PC-9 (cell line): ENCODE data around the gene PLCG2. TPM values are rescaled to one million over a fixed set of nuclear protein-coding genes. Genes with fewer than 3 reads are reported as not detected.
"Not testable (repeated sequence)": the region's sequence is repeated elsewhere in the genome, so short reads cannot be mapped to it uniquely, and the experiment has no call there.

Source experiments
- BruUV-seq: library from RNA; stranded (reverse); fragments of 400-500 nt; replicated peaks from 2 replicates; lab custom pipeline; 2021; lab: Mats Ljungman, UMichigan
- CTCF ChIA-PET: fragments of 300-600 bp; sonication (Branson Sonifier 250); formaldehyde crosslinking; loops from one replicate; lab custom pipeline; 2022; ENCODE audit warnings: antibody characterized with exemption; lab: Charles Lee
- POLR2A ChIA-PET: fragments of 300-600 bp; sonication (Branson Sonifier 250); formaldehyde crosslinking; loops from one replicate; lab custom pipeline; 2022; ENCODE audit warnings: antibody characterized with exemption; ENCODE audit not compliant: unreplicated experiment; lab: Charles Lee
- DNase-seq, 2 experiments: peaks; one replicate each; pipeline versions ENCODE4 v3.0.0 to v3.0.0-alpha.2; 2015 to 2022; ENCODE audit warnings: mixed read lengths in 1 of 2
- H2AFZ ChIP-seq: fragments of 200-600 bp; sonication (generic); 2 replicates; pipeline ENCODE4 v1.8.1; 2017; ENCODE audit warnings: antibody characterized with exemption
- H3F3A ChIP-seq: fragments of 200-600 bp; sonication (generic); 2 replicates; pipeline ENCODE4 v1.8.1; 2017; ENCODE audit warnings: antibody characterized with exemption, mild to moderate bottlenecking, low read depth; ENCODE audit not compliant: insufficient read depth
- H3K27ac ChIP-seq: fragments of 200-600 bp; sonication (generic); 2 replicates; pipeline ENCODE4 v1.6.1; 2016; ENCODE audit warnings: mixed run types
- H3K27me3 ChIP-seq: fragments of 200-600 bp; sonication (generic); 2 replicates; pipeline ENCODE4 v1.6.1; 2016; ENCODE audit warnings: low read depth, mixed run types; ENCODE audit not compliant: insufficient read depth
- H3K36me3 ChIP-seq: fragments of 200-600 bp; sonication (generic); 2 replicates; pipeline ENCODE4 v1.6.1; 2016; ENCODE audit warnings: low read depth, mixed run types
- H3K4me1 ChIP-seq: fragments of 200-600 bp; sonication (generic); replicated peaks from 2 replicates; pipeline ENCODE4 v1.6.1; 2016; ENCODE audit warnings: mixed run types; ENCODE audit not compliant: insufficient read depth
- H3K4me2 ChIP-seq: fragments of 200-600 bp; sonication (generic); 2 replicates; pipeline ENCODE4 v1.6.1; 2017; ENCODE audit warnings: mixed run types
- H3K4me3 ChIP-seq: fragments of 200-600 bp; sonication (generic); 2 replicates; pipeline ENCODE4 v1.6.1; 2016; ENCODE audit warnings: mixed run types
- H3K79me2 ChIP-seq: fragments of 200-600 bp; sonication (generic); 2 replicates; pipeline ENCODE4 v1.6.1; 2017; ENCODE audit warnings: low read depth, mixed run types
- H3K9me2 ChIP-seq: fragments of 200-600 bp; sonication (generic); 2 replicates; pipeline ENCODE4 v1.8.1; 2017; ENCODE audit warnings: mild to moderate bottlenecking; ENCODE audit not compliant: insufficient read depth
- H3K9me3 ChIP-seq: fragments of 200-600 bp; sonication (generic); 2 replicates; pipeline ENCODE4 v1.8.1; 2016; ENCODE audit warnings: low read depth; ENCODE audit not compliant: insufficient read depth
- H4K20me1 ChIP-seq: fragments of 200-600 bp; sonication (generic); 2 replicates; pipeline ENCODE4 v1.8.1; 2017; ENCODE audit not compliant: insufficient read depth
- EZH2 ChIP-seq: fragments of 200-600 bp; sonication (generic); IDR thresholded peaks from 2 replicates; pipeline ENCODE4 v1.8.0; 2017; ENCODE audit warnings: antibody characterized with exemption, low read depth
- intact Hi-C: fragments of 100-400 bp; cut with micrococcal nuclease; formaldehyde crosslinking; loops from one replicate; pipeline ENCODE4 v1.10.0; 2022; ENCODE audit not compliant: unreplicated experiment
- total RNA-seq: library from RNA; stranded (reverse); gene quantifications from 2 replicates; pipeline ENCODE4 v1.2.3, GENCODE V29; 2021
- TF ChIP-seq, protein P1 (sequence below): fragments of 200-600 bp; sonication (generic); conservative IDR thresholded peaks from 2 replicates; pipeline ENCODE4 v1.6.1; 2017; ENCODE audit warnings: mixed run types, antibody characterized with exemption, mild to moderate bottlenecking, moderate library complexity

Gene PLCG2
- total RNA-seq, 1 experiment from 2014 or later, result 10.8 TPM

DNA sequence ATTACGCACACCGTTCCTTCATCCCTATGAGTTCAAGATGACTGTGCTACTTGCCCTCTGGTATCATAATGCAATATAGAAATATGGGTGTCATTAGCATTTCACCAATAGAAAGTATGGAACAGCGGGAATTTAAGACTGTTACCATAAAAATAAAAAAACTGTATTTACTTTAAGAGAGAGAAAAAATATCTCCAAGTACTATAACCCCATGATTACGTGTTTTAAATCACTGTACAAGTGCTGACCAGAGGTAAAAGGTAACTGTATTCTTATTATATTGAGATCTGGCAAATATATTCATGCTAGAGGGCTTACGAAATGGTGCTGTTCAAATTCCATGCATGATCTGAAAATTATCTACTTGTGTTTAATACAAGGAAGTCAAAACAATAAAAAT is 226.9 kb downstream of the PLCG2 start:
- no TSS peak for BruUV-seq
- Histone ChIP-seq H3K27ac (no peak overlapping the region), H3K27me3 (no peaks in the 10 kb centered on the region), H3K79me2 (no peaks in the 10 kb centered on the region), H3K4me1 (no peaks in the 10 kb centered on the region), H3F3A (no peaks in the 10 kb centered on the region), H3K9me3 (peaks cover 6% of the 10 kb centered on the region; the same call in 1 of the 2 replicates), H3K4me2 (no peak overlapping the region), H4K20me1 (no peaks in the 10 kb centered on the region), H2AFZ (no peak overlapping the region), H3K9me2 (no peaks in the 10 kb centered on the region), H3K36me3 (no peaks in the 10 kb centered on the region), H3K4me3 (no peak overlapping the region)
- TF ChIP-seq EZH2, result no peak
- TF ChIP-seq, protein P1, sequence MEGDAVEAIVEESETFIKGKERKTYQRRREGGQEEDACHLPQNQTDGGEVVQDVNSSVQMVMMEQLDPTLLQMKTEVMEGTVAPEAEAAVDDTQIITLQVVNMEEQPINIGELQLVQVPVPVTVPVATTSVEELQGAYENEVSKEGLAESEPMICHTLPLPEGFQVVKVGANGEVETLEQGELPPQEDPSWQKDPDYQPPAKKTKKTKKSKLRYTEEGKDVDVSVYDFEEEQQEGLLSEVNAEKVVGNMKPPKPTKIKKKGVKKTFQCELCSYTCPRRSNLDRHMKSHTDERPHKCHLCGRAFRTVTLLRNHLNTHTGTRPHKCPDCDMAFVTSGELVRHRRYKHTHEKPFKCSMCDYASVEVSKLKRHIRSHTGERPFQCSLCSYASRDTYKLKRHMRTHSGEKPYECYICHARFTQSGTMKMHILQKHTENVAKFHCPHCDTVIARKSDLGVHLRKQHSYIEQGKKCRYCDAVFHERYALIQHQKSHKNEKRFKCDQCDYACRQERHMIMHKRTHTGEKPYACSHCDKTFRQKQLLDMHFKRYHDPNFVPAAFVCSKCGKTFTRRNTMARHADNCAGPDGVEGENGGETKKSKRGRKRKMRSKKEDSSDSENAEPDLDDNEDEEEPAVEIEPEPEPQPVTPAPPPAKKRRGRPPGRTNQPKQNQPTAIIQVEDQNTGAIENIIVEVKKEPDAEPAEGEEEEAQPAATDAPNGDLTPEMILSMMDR, result no peak
- ChIA-PET POLR2A (no interaction called here), CTCF (no interaction called here)
- DNase-seq, result no peak
- intact Hi-C loops, result no loop called here

DNA sequence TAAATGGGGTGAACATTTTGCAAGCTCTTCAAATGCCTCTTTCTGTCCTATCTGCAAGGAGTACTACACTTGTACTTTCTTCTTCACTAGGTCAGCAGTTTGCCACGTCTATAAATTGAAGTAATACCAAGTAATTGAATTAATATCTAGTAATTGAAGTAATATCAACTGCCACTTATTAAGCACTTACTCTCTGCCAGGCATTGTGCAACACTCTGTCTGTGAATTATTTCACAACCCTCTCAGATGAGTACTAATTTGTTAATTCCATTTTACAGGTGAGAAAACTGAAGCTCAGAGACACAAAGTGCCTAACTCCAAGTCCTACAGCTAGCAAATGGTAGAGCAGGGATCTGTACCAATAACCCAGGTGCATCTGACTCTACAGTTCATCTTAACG is 228.1 kb downstream of the PLCG2 start:
- no peak for DNase-seq
- H3K36me3 ChIP-seq, result no peaks in the 10 kb centered on the region
- POLR2A ChIA-PET, result no interaction called here
- TF ChIP-seq EZH2, result no peak
- TF ChIP-seq, protein P1, result no peak
- no peak overlapping the region for H2AFZ ChIP-seq
- no peaks in the 10 kb centered on the region for H3K79me2 ChIP-seq
- no peak overlapping the region for H3K4me3 ChIP-seq
- BruUV-seq, result no TSS peak
- H3F3A ChIP-seq, result no peaks in the 10 kb centered on the region
- H3K4me2 ChIP-seq, result no peak overlapping the region
- H3K9me3 ChIP-seq, result peaks cover 6% of the 10 kb centered on the region; the same call in 1 of the 2 replicates
- no peak overlapping the region for H3K27ac ChIP-seq
- CTCF ChIA-PET, result no interaction called here
- intact Hi-C loops, result no loop called here
- H4K20me1 ChIP-seq, result no peaks in the 10 kb centered on the region
- H3K27me3 ChIP-seq, result no peaks in the 10 kb centered on the region
- H3K9me2 ChIP-seq, result no peaks in the 10 kb centered on the region
- no peaks in the 10 kb centered on the region for H3K4me1 ChIP-seq

DNA sequence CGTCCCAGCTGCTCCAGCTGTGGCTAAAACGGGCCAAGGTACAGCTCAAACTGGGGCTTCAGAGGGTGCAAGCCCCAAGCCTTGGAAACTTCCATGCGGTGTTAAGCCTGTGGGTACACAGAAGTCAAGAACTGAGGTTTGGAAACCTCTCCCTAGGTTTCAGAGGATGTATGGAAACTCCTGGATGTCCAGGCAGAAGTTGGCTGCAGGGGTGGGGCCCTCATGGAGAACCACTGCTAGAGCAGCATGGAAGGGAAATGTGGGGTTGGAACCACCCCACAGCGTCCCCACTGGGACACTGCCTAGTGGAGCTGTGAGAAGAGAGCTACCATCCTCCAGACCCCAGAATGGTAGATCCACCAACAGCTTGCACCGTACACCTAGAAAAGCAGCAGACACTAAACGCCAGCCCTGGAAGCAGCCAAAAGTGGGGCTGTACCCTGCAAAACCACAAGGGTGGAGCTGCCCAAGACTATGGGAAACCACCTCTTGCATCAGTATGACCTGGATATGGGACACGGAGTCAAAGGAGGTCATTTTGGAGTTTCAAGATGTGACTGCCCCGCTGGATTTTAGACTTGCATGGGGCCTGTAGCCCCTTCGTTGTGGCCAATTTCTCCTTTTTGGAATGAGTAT is 230.0 kb downstream of the PLCG2 start:
- TF ChIP-seq, protein P1, result no peak
- Histone ChIP-seq H3K36me3 (no peaks in the 10 kb centered on the region), H3K4me2 (no peak overlapping the region), H3K4me3 (no peak overlapping the region), H3K9me3 (peaks cover 6% of the 10 kb centered on the region; the same call in 1 of the 2 replicates), H3K4me1 (no peaks in the 10 kb centered on the region), H3K27ac (no peak overlapping the region), H4K20me1 (no peaks in the 10 kb centered on the region), H3K27me3 (no peaks in the 10 kb centered on the region), H3F3A (no peaks in the 10 kb centered on the region), H2AFZ (no peak overlapping the region), H3K79me2 (no peaks in the 10 kb centered on the region), H3K9me2 (no peaks in the 10 kb centered on the region)
- ChIA-PET POLR2A (no interaction called here), CTCF (no interaction called here)
- no TSS peak for BruUV-seq
- DNase-seq, result no peak
- intact Hi-C loops, result no loop called here

DNA sequence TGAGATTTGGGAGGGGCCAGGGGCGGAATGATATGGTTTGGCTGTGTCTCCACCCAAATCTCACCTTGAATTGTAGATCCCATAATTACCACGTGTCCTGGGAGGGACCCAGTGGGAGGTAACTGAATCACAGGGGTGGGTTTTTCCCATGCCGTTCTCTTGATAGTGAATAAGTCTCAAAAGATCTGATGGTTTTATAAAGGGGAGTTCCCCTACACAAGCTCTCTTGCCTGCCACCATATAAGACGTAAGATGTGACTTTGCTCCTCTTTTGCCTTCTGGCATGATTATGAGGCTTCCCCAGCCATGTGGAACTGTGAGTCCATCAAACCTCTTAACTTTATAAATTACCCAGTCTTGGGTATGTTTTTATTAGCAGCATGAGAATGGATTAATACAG is 230.7 kb downstream of the PLCG2 start:
- H3K4me1 ChIP-seq, H3F3A ChIP-seq, H4K20me1 ChIP-seq, H3K9me2 ChIP-seq, H3K27me3 ChIP-seq, H3K4me2 ChIP-seq, DNase-seq, POLR2A ChIA-PET, H2AFZ ChIP-seq, H3K79me2 ChIP-seq, CTCF ChIA-PET, BruUV-seq, H3K36me3 ChIP-seq, H3K27ac ChIP-seq, H3K9me3 ChIP-seq, H3K4me3 ChIP-seq: not testable (repeated sequence)
- intact Hi-C loops, result loop anchor here (5.0 kb wide), 1 partner anchor 163 kb away; the partner anchor contains the start of gene MPHOSPH6
